HG02623 (cell line): ENCODE results near the gene PRKCSH.

Source experiments
- ATAC-seq: cut with Tn5 transposase; IDR thresholded peaks from one replicate; pipeline ENCODE4 v1.9.1; 2021; ENCODE audit warnings: moderate library complexity; ENCODE audit not compliant: unreplicated experiment

The PRKCSH gene

GRCh38 chr19:11499220-11499726, 63.8 kb downstream of the PRKCSH start:
- no peak for ATAC-seq

- ATAC-seq = no peak
These were observed 64.5 kb downstream of the PRKCSH start for GRCh38 chr19:11499890-11500420.
